A204.1 (cell line): ENCODE measurements around the gene GAS6.
"Not testable (repeated sequence)": the region's sequence is repeated elsewhere in the genome, so short reads cannot be mapped to it uniquely, and the experiment has no call there.

Experiments
- FAIRE-seq: peaks from 2 replicates; lab custom pipeline; 2012; peaks lifted over from hg19 to GRCh38; lab: Jason Lieb, UNC

The GAS6 gene

DNA sequence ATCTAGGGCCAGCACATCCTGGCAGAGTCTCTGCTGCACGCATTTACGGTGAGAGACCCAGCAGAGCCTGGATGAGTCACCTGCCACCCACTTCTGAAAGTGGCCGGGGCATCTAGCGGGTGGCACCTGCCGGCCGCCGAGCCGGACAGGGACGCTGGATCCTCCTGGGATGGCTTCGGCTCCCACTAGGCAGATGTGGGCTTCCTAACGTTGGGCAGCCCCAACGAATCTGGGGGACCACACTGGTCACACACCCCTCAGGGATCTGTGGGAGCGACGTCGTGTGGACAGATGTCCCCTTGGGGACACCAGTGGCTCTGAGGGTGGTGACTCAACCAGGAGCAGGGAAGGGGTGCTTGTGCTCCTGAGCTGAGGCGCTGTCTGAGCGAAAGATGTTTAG, 72.7 kb downstream of the GAS6 start:
- FAIRE-seq, result no peak

DNA sequence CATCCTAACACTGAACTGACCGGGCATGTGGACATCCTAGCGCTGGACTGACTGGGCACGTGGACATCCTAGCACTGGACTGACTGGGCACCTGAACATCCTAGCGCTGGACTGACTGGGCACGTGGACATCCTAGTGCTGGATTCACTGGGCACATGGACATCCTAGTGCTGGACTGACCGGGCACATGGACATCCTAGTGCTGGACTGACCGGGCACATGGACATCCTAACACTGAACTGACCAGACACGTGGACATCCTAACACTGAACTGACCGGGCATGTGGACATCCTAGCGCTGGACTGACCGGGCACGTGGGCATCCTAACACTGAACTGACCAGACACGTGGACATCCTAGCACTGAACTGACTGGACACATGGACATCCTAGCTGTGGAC, 73.9 kb downstream of the GAS6 start:
- FAIRE-seq, result not testable (repeated sequence)

DNA sequence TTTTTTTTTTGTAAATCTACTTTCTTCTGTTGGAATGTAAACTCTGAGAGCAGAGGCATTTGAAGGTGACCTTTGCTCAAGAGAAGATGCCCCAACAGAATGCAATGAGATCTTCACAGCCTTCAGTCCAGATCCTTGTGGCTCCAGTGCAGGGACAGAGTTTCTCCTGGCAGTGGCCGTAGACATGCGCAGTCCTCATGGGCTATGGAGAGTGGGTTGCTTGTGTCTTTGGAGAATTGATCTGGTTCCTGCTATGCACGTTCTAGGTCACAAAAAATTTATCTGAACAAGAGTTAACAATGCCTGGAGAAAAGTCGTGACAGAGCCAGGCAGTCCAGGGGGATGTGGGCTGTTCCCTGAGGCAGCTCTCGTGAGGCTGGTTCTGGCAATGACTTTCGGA, 74.7 kb downstream of the GAS6 start:
- FAIRE-seq, result no peak

DNA sequence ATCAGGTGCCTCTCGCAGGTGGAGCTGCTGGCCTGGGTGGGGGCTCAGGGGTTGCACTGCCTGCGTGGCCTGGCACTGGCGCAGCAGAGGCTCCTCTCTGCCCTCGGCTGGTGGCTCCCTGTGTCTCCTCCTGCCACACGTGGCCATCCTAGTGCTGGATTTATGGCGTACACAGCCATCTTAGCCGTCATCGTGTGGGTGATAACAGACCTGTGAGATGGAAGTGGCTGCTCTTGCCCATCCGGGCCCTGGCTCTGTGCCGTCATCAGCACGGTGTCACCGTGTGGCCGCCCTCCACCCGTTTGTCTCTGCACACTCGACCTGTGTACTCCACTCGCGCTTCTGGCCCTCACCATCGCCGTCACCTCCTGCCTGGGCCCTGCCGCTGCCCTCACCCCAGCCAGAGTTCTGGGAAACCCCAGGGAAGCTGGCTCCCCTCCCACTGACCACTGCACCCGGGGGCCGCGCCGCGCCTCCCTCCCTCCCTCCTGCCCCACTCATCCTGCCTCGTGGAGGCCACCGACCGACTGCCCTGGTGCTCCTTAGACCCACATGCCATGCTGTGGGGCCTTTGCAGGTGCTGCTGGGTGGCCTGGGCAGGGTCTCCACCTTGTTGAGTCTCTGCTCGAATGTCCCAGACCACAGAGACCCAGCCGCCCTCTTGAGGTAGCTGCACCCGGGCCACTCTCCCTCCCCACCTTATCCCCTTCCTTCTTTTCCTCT, 75.3 kb downstream of the GAS6 start:
- FAIRE-seq, result no peak

DNA sequence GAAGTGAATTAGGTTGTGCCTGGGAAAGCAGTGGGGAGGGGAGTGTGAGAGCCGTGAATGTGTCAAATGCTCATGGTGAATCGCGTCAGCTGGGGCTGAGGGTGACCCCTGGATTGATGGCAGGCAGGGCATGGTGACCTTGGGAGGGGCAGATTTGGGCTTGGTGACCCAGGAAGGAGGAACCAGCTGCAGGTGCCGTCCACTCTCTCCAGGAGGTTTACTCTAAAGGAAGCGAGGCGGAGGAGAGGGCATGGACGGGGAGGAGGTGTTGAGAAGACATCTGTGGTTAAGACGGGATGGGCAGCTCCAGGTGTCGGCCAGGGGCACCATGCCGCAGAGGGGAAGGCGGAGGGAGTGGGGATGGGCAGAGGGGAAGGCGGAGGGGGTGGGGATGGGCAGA, 76.2 kb downstream of the GAS6 start:
- FAIRE-seq, result no peak

DNA sequence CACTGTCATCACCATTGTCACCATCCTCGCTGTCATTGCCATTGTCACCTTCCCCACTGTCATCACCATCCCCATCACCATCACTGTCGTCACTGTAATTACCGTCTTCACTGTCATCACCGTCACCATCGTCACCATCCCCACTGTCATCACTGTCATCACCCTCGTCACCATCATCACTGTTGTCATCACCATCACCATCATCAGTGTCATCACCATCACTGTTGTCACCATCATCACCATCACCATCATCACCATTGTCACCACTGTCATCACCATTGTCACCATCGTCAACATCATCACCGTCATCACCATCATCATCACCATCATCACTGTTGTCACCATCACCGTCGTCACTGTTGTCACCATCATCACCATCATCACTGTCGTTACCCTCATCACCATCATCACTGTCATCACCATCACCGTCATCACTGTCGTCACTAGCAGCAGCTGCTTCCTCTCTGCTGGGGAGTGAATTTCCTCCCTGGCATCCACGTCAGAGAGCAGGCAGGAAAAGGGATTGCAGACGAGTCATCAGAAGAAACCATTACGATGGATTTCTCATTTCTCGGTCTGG, 77.5 kb downstream of the GAS6 start:
- FAIRE-seq, result no peak

DNA sequence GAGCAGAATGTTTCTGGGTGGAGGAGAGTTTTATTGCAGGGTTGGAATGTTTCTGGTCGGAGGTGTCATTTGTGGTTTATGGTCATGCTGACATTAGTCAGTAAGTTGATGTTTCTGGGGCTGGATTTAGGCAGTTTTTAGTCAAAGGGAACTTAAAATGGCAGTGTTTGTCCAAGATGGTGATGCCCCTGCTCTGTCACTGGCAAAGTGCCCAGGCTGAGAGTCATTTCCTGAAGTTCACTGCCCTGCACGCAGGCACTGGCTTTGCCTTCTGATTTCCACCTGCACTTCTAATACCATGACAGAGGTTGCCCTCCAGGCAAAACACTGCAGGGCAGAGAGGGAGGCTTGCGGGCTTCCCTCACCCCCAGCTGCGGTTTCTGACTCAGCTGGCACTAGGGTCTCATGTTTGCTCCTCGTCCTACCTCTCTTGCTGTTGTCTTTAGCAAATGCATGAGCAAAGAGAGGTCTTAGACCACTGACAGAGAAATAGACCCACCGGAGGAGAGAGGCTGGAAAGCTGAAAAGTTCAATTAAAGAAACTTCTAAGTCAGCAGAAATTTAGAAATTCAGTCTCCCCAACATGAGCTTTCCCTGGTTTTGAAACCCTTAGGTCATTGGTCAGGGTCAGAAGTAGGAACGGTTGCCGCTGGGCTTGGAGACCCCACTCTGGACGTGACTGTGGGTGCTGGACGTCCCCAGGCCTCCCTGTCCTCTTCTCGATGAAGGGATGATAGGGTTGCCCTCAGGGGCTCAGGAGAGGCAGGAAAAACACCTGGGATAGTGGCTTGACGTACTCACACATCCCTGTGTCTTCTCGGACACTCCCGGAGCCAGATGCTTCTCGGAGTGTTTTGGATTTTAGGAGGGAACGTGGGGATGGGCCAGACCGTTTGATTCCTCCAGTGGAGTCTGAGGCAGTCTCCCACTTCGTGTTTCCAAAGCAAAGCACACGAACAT, 78.5 kb downstream of the GAS6 start:
- FAIRE-seq, result no peak

DNA sequence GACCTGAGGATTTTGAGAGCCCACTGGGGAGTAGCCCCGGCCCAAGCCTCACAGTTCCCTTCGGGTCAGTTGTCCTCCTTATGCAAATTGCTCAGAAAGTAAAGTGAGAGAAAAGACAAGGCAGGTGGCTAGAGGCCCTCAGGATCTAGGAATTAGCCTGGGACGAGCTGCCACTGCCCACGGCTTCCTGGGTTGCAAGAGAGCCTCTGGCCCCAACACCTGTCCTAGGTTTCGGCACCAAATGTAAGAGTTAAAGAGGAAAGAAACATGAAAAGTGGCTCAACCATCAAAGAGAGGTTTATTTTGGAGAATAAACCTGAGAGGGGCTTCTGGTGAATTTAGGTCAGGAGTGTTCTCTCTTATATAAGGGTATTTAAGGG, 79.2 kb downstream of the GAS6 start:
- no peak for FAIRE-seq

DNA sequence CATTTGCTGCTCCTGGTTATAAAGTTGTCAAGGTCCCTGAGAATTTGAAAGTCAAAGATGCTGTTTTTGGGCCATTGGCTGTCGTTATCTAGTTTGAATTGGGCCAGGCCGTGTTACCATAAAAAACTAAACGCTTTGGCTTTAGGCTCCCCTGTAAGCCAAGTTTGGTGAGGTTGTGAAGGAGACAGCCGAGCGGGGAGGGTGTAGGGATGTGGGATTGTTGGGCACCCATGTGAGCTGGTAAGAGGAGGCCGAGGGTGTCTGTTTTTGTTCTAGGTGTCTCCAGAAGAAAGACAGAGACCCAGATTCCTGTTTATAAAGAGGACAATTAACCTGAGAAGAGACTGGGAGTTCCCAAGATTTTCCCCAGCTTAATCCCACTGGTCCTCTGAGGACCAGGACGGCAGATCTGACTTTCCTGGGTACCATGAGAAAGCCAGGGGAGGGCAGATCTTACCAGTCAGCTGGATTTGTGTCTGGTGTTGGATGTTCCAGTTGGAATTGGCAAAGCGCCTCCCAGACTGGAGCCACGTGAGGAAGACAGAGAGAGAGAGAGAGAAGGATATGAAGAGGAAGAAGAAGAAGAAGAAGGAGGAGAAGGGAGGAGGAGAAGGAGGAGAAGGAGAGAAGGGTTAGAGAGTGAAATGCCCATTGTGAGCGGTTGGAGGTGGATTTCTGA, 79.8 kb downstream of the GAS6 start:
- no peak for FAIRE-seq

DNA sequence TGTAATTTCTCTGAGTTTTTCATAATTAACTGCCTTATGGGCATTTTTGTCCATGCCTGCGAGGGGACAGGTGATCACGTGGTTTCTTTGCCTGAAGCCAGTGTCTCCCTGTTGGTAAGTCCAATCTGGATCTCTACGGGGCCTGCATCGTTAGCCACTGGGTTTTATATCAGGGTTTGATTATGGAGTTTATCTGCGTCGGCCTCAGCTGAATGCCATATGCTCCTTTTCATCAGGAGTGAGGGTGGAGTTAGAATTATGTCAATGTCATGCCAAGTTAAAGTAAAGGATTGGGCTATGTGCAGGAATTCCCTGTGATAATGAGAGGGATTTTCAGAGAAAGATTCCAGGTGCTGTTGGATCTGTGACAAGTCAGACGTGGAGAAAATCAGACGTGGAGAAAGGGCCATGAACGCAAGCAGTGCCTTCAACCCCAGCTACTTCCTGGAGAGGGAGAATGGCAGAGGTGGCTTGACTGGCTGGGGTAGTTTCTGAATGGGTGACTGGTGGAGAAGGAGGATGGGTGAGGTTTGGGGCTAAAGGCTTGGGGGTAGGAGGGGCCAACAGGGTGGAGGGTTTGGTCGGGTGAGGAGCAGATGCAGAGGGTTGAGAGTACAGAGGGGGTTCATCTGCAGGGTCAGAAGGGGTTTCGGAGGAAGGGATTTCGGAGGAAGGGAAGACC, 80.5 kb downstream of the GAS6 start:
- no peak for FAIRE-seq

DNA sequence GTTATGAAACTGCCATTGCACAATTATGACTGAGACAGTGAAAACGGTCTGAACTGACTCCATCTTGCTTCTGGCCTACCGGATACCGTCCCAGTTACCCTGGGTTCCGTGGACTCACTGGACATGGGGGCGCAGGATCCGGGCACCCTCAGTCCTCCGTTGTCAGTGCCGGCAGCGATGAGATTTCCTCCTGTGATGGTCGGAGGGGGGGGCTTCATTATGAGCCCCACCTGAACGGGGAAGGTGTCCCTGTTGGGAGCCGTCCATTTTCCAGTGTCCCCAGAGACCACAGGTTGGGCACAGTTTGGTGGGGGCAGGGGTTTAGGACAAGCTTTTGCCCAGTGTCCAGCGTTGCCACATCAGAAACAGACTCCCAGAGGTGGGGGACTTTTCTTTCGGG, 81.4 kb downstream of the GAS6 start:
- FAIRE-seq, result no peak

DNA sequence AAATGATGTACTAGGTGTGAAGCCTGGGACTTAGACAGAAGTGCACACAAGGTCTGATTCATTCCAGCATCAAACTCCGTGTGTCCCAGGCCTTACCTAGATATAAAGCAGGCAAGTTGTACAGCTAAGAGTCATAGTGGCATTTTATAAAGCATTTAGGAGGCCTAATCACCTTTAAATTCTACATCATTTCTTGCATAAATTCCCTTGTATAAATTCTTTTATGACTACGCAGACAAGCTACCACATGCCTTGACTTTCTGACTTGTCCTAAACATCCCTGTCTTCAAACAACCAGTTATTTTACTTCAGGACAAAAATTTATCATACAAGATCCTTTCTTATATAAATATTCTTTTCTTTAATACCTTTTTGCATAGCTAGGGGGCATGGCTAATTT, 82.3 kb downstream of the GAS6 start:
- FAIRE-seq, result no peak

DNA sequence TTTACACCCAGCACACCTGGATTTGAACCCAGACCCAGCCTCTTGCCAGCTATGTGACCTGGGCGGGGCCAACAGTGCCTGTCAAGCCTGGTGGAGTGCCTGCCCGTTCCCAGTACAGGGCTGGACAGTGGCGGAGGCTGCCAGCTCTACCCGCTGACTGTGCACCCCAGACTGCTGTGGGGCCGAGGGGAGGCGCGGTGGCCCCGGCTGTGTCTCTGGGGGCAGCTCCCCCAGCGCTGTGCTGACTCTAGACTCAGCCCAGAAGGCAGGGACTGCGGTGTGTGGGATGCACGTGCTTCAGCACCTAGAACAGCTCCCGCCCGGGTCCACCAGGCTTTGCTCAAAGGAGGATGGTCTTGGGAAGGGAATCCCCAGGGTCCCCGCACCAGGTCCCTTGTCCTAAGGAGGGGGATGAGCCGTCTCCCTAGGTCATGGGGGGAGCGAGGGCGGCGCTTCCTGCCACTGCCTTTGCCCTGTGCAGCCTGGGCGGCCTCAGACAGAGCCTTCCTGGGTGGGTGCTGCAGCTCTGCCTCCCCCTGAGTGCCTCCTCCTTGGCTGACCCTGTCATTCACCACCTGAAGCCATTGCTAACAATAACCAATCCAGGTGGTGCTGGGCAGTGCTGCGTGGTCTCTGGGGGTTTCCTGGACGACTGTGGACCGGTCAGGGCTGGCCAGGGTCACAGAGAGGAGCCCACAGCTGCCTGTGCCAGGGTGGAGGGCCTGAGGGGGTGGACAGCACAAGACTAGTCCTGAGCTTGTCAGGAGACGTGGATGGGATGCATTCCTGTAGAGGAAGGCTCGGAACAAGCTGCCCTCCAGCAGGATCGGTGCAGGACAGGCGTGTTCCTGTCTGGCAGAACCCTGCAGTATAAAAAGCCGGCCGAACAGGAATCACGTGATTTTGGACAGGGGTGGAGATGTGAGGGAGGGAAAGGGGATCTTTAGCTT, 86.3 kb downstream of the GAS6 start:
- FAIRE-seq, result no peak

DNA sequence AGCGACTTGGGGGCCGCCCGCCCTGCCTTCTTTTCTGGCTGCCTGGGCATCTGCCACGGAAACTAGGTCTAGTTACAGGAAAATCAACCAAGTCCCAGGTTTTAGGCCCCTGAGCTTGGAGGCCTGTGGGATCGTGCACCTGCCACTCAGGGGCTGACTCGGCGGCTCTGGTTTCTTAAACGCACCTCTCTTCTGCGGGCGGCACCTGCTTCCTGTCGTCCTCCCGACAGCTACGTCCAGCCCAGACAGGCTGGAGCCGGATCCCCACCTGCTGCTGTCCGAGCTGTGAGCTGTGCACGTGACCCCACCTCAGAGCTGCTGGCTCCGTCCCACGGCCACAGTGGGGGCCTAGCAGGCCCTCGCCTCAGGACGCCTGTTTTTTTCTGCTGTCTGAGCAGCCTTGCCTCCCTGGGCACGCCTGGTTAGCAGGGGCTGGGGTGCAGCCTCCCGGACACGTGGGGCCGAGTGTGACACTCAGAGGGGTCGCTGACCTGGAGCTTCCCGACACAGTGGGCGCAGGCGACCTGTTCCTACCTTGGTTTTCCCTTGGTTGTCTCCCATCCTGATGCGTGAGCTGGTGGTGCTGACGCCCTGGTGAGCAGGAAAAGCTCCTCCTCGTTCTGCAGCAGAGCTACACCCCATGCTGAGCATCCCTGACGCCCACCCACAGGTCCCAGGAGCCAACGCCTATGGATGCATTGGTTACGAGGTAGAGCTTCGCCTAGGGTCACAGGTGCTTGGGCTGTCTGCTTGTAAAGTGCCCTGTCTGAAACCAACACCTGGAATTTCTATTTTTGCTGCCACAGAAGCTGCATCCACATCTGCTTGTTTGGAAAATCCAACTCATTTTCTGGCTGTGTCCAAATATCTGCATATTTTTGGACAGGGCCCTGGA, 87.4 kb downstream of the GAS6 start:
- no peak for FAIRE-seq

DNA sequence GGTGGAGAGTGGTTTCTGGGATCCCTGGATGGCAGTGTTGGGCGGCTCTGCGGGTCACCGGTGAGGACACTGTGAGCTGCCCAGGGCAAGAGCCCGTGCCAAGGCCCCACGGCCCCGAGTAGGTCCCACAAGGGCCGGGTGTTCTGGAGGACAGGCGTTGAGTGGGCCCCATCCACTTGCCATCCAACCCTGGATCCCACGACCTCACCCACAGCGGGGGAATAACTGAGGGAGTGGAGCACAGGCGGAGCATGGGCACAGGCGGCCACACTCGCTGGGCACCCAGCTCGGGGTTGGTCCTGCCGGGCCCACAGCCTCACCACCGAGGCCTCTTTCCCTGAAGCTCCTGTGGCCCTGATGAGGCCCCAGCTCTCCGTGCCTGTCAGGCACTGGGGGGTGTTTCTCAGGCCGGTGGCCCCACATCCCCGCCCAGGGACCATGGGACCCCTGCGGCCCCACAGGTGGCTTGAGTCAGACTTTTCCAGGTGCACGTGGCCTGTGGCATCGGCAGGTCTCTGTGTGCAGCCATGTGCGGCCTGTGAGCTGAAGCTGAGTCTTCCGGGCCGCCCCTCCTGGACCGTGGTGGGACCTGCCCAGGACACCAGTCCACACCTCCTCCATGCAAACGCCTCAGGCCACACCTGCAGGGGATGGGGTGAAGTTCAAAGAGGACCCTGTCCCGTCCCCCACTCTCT, 88.3 kb downstream of the GAS6 start:
- FAIRE-seq, result no peak

DNA sequence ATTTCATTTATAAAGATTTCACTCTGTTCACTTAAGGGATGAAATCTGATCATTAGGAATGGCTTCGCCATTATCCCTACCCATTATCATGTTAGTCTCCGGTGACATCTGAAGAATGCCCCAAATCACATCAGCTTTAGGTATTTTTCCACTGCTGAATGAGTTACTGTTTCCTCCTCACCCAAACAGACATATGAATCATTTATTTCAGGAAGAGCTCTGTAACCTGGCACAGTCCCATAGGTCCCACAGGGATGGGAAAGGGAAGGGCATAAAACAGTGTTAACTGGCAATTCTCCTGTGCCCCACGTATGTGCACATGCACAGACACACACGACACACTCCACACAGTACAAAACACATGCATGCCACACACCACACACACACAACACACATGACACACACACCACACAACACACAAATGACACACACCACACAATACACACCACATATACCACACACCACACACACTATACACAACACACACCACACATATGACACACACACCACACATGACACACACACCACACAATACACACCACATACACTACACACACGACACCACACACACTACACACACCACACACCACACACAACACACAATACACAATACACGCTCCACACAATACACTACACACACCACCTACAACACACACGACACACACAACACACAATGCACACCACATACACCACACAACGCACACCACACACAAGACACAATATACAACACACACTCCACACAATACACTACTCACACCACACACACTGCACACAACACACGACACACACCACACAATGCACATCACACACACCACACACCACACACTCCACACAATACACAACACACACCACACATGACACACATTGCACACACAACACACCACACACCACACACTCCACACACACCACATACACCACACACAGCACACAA, 89.4 kb downstream of the GAS6 start:
- no peak for FAIRE-seq

DNA sequence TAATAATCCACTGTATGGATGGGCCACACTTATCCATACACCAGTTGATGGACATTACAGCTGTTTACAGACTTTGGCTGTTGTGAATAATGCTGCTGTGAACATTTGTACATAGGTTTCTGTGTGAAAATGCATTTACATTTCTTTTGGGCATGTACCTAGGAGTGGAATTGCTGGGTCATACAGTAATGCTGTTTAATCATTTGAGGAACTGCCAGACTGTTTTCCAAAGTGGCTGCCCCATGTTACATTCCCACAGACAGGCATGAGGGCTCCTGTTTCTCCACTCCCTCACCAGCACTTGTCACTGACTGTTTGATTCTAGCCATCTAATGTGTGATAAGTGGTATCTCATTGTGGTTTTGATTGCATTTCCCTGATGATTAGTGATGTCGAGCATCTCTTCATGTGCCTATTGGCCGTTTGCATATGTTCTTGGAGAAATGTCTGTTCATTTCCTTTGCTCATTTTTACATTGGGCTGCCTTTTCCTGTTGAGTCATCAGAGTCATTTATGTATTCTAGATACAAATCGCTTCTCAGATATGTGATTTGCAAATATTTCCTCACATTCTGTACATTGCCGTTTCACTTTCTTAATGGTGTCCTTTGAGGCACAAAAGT, 92.1 kb downstream of the GAS6 start:
- FAIRE-seq, result no peak

DNA sequence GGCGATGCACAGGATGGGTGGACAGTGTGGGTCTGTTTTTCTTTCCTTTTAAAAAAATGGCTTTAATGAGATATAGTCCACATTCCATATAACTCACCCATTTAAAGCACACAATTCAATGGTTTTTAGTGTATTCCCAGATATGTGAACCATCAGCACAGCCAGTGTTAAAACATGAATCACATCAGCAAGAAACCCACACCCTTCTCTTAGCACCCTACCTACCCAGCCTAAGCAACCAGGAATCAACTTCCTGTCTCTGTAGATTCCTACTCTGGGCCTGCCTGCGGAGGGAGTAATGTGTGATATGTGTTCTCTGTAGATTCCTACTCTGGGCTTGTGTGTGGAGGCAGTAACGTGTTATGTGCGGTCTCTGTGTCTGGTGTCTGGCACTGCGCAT, 92.9 kb downstream of the GAS6 start:
- no peak for FAIRE-seq
